Type B pancreatic cell (in vitro differentiated cells): ENCODE data around the gene NUAK1. TPM values are rescaled to one million over a fixed set of nuclear protein-coding genes. Genes with fewer than 3 reads are reported as not detected.

Experiments
- DNase-seq: peaks from one replicate; pipeline ENCODE4 v3.0.0; 2021; ENCODE audit warnings: mixed read lengths; ENCODE audit not compliant: unreplicated experiment; ENCODE audit errors: extremely low spot score
- H3K27ac Mint-ChIP-seq: 2 replicates; pipeline ENCODE4 v1.8.0; 2021; ENCODE audit warnings: mild to moderate bottlenecking, mixed read lengths
- H3K27me3 Mint-ChIP-seq: 2 replicates; pipeline ENCODE4 v1.8.0; 2021; ENCODE audit warnings: mixed read lengths
- H3K36me3 Mint-ChIP-seq: 2 replicates; pipeline ENCODE4 v1.8.0; 2021; ENCODE audit warnings: mixed read lengths
- H3K4me1 Mint-ChIP-seq: one replicate; pipeline ENCODE4 v1.8.0; 2021; ENCODE audit warnings: mixed read lengths; ENCODE audit not compliant: unreplicated experiment
- H3K4me3 Mint-ChIP-seq: 2 replicates; pipeline ENCODE4 v1.8.0; 2021; ENCODE audit warnings: mild to moderate bottlenecking, mixed read lengths
- H3K9me3 Mint-ChIP-seq: 2 replicates; pipeline ENCODE4 v1.8.0; 2021; ENCODE audit warnings: mixed read lengths
- total RNA-seq: library from RNA; stranded (reverse); gene quantifications from 2 replicates; pipeline ENCODE4 v1.2.1, GENCODE V29; 2021; ENCODE audit warnings: low replicate concordance
- TF ChIP-seq, protein P1 (sequence below): fragments of 200-600 bp; sonication (generic); conservative IDR thresholded peaks from 2 replicates; pipeline ENCODE4 v1.5.0; 2021; ENCODE audit warnings: antibody characterized with exemption, mild to moderate bottlenecking

The NUAK1 gene
- total RNA-seq, 1 donor from 2014 or later: 8.1 TPM

DNA sequence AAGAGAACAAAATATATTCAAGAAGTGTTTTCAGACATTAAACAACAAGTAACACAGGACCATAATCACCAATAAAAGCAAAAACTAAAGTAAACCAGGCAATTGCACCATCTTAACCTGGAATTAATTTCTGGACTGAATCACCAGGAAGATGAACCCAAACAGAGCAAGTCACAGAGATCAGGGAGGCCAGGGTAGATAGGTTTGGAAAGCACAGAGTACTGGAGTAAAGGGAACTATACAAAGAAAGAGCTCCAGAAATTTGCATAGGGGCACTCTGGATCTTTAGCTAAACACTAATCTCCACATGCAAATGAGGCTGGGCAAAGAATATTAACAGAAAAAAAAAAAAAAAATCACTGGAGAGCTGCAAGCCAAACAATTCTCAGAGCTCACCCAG is 84.7 kb downstream of the NUAK1 start:
- no peak overlapping the region for H3K27ac Mint-ChIP-seq
- no peak overlapping the region for H3K4me3 Mint-ChIP-seq
- no peak for DNase-seq
- H3K4me1 Mint-ChIP-seq: peaks cover 15% of the 10 kb centered on the region
- peaks cover 7% of the 10 kb centered on the region for H3K9me3 Mint-ChIP-seq
- peaks cover 4% of the 10 kb centered on the region for H3K36me3 Mint-ChIP-seq
- peaks cover 22% of the 10 kb centered on the region for H3K27me3 Mint-ChIP-seq
- TF ChIP-seq, protein P1, sequence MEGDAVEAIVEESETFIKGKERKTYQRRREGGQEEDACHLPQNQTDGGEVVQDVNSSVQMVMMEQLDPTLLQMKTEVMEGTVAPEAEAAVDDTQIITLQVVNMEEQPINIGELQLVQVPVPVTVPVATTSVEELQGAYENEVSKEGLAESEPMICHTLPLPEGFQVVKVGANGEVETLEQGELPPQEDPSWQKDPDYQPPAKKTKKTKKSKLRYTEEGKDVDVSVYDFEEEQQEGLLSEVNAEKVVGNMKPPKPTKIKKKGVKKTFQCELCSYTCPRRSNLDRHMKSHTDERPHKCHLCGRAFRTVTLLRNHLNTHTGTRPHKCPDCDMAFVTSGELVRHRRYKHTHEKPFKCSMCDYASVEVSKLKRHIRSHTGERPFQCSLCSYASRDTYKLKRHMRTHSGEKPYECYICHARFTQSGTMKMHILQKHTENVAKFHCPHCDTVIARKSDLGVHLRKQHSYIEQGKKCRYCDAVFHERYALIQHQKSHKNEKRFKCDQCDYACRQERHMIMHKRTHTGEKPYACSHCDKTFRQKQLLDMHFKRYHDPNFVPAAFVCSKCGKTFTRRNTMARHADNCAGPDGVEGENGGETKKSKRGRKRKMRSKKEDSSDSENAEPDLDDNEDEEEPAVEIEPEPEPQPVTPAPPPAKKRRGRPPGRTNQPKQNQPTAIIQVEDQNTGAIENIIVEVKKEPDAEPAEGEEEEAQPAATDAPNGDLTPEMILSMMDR: no peak

DNA sequence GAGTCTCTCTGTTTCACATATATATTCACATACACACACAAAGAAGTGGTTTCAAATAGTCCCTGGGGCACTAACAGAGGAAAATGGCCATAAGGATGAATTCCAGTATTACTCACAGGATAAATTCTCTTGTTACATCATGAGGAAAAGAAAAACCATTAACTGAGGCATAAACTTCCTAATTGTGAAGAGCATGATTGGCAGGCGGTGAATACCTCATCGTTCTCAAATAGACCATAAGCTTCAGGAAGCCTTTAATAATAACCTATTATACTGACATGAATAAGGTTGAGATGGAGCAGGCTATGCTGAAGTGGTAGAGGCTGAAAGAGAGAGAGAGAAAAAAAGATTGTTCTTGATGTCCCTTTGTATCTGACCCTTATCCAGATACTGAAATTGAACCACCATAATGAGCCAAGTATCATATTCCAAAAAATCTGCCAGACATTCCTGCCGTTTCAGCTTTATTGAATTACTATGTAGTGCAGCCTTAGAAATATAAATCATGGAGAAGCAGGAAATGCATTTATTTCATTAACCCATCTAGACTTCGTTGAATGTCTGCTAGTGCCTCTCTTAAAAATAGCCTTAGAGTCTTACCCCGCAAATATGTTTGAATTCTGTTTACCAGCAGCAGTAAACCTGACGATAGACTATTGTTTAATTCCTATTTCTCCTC is 86.8 kb downstream of the NUAK1 start:
- Mint-ChIP-seq H3K4me3 (no peak overlapping the region), H3K36me3 (peaks cover 4% of the 10 kb centered on the region), H3K4me1 (peaks cover 10% of the 10 kb centered on the region), H3K9me3 (no peaks in the 10 kb centered on the region), H3K27me3 (peaks cover 22% of the 10 kb centered on the region), H3K27ac (no peak overlapping the region)
- TF ChIP-seq, protein P1: no peak
- DNase-seq: no peak

DNA sequence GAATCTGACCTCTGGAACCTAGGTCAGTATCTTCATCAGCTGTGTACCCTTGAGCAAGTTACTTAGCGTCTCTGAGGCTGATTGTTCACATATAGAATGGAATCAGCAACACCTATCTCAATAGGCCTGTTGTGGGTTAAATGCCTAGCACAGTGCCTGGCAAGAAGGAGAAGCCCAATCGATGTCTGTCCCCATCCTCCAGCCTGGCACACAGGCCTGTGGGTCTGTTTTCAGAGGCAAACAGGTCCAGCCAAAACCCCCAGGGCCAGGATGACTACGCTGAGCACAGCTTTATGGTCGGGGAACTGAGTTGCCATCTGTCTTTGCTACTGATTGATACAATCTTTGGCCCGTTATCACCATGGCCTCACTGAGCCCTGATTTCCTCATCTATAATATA is 89.2 kb downstream of the NUAK1 start:
- no peak overlapping the region for H3K4me3 Mint-ChIP-seq
- peaks cover 10% of the 10 kb centered on the region for H3K4me1 Mint-ChIP-seq
- no peaks in the 10 kb centered on the region for H3K9me3 Mint-ChIP-seq
- DNase-seq: no peak
- peaks cover 22% of the 10 kb centered on the region for H3K27me3 Mint-ChIP-seq
- no peak overlapping the region for H3K27ac Mint-ChIP-seq
- peaks cover 4% of the 10 kb centered on the region for H3K36me3 Mint-ChIP-seq
- TF ChIP-seq, protein P1: no peak

DNA sequence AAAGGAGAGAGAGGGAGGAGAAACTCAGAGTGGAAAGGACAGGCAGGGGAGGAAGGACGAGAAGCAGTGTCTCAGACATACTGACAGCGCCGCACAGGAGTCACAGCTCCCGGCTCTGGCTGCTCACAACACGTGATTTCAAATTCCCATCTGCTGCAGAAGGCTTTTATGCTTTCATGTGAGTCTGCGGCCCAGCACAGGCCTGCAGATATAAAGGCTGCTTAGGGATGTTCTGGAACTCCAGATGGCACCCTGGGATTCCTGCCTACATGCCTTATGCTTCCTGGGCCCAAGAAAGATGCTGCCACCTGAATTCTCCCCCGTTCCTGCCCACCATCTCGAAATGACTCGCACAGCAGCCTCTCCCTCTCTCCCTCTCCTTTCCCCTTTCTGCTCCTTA is 89.6 kb downstream of the NUAK1 start:
- Mint-ChIP-seq H3K27me3 (peaks cover 22% of the 10 kb centered on the region), H3K9me3 (no peaks in the 10 kb centered on the region), H3K4me1 (peaks cover 10% of the 10 kb centered on the region), H3K36me3 (peaks cover 4% of the 10 kb centered on the region), H3K4me3 (no peak overlapping the region), H3K27ac (no peak overlapping the region)
- TF ChIP-seq, protein P1: no peak
- no peak for DNase-seq

DNA sequence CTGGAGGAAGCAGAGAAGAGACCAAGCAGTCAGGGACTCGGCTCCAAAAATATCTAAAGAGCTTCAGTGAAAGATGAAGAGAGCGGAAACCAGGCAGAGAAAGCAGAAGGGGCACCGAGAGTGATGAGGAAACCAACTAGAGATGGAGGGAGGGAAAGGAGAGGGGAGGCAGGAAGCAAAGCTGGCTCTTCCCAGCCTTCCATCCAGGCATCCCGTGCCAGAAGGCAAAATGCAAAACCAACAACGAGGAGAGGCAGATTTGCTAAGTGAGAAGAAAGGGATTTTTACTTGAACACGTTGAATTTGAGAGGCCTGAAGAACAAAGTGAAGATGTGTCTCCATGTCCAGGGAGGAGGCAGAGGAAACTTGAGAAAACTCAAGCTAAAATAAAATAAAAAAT is 90.1 kb downstream of the NUAK1 start:
- H3K4me1 Mint-ChIP-seq: peaks cover 10% of the 10 kb centered on the region
- H3K27me3 Mint-ChIP-seq: peaks cover 19% of the 10 kb centered on the region
- TF ChIP-seq, protein P1: no peak
- no peak overlapping the region for H3K27ac Mint-ChIP-seq
- H3K36me3 Mint-ChIP-seq: no peaks in the 10 kb centered on the region
- H3K4me3 Mint-ChIP-seq: no peak overlapping the region
- DNase-seq: no peak
- H3K9me3 Mint-ChIP-seq: no peaks in the 10 kb centered on the region
